ENCODE results near the gene RBM20. TPM values are rescaled to one million over a fixed set of nuclear protein-coding genes. Genes with fewer than 3 reads are reported as not detected.

The RBM20 gene
- total and polyA plus RNA-seq, 2 of the 4 experiments (the other 2 are of a cell fraction): under 0.01 to 0.15 TPM

GRCh38 chr10:110699859-110700468 is 55.8 kb downstream of the RBM20 start:
- intact Hi-C loops (cut with micrococcal nuclease) (no loop called here), dilution Hi-C loops (cut with HindIII; ENCODE audit: low sequenced_read_pairs, unreplicated experiment) (no loop called here)
- H3K79me1 ChIP-seq (ENCODE audit: low read depth in 1 of 2, low read length in 2 of 2): no peaks in the 10 kb centered on the region

More at GRCh38 chr10:110699859-110700468, 55.8 kb downstream of the RBM20 start:
- ATAC-seq (ENCODE audit: low read depth) (no peak), DNase-seq (no peak)
- no peak overlapping the region for H3K27ac ChIP-seq (ENCODE audit: insufficient read depth, low read length)
- no peaks in the 10 kb centered on the region; the same call in 1 of the 2 replicates for H3K4me1 ChIP-seq (ENCODE audit: control insufficient read depth, insufficient read depth, low read length)
- H2BK5ac ChIP-seq (ENCODE audit: low read depth, low read length, poor library complexity, severe bottlenecking): no peak overlapping the region
- WGBS, 2 experiments (ENCODE audit: extremely low coverage in 2 of 2, insufficient read length in 1 of 2): 100% methylated on average over 3 of the region's 10 CpGs; no CpG with 5 or more reads in 1 of the 2 experiments
- no peak overlapping the region for H3K9ac ChIP-seq (ENCODE audit: low read depth, low read length)
- no peak overlapping the region for H4K8ac ChIP-seq (ENCODE audit: low read depth in 2 of 2, low read length in 2 of 2)
- H2AK9ac ChIP-seq (replicated peaks; ENCODE audit: low read depth, low read length, poor library complexity): no peak overlapping the region
- H2BK120ac ChIP-seq (ENCODE audit: low read depth, low read length): no peak overlapping the region
- H3K9me3 ChIP-seq (ENCODE audit: control insufficient read depth, insufficient read depth, low read length): no peaks in the 10 kb centered on the region
- CTCF ChIA-PET: no interaction called here
- H3K14ac ChIP-seq (replicated peaks; ENCODE audit: low read depth, low read length): no peak overlapping the region
- H3K4me3 ChIP-seq (ENCODE audit: insufficient read depth, low read depth, low read length): no peak overlapping the region
- H3K4ac ChIP-seq (ENCODE audit: low read depth, low read length): no peak overlapping the region
- H3K23ac ChIP-seq (ENCODE audit: low read depth, low read length): no peak overlapping the region
- no peaks in the 10 kb centered on the region for H3K36me3 ChIP-seq (ENCODE audit: control insufficient read depth, insufficient read depth, low read length)
- no peaks in the 10 kb centered on the region for H4K20me1 ChIP-seq (ENCODE audit: insufficient read depth, low read length)
- no peak overlapping the region for H3K4me2 ChIP-seq (ENCODE audit: low read depth, low read length)
- no peak overlapping the region for H2BK20ac ChIP-seq (ENCODE audit: low read depth, low read length)
- POLR2A ChIA-PET (ENCODE audit: unreplicated experiment): no interaction called here
- no peak overlapping the region for H3K18ac ChIP-seq (ENCODE audit: low read depth, low read length)
- H2AFZ ChIP-seq (replicated peaks; ENCODE audit: low read length, poor library complexity): no peak overlapping the region
- H4K91ac ChIP-seq (ENCODE audit: insufficient read depth, low read depth, low read length): no peak overlapping the region
- in situ Hi-C loops (cut with MboI; ENCODE audit: low sequenced_read_pairs): no loop called here
- no peaks in the 10 kb centered on the region for H3K9me1 ChIP-seq (ENCODE audit: insufficient read depth, low read length)
- H4K5ac ChIP-seq (ENCODE audit: low read depth, low read length): no peak overlapping the region
- no TSS peak for BruUV-seq (replicated peaks)
- H3K27me3 ChIP-seq (ENCODE audit: control insufficient read depth, insufficient read depth, low read length): no peaks in the 10 kb centered on the region
- H2AK5ac ChIP-seq (ENCODE audit: low read depth, low read length): no peak overlapping the region
- no peak overlapping the region for H3K56ac ChIP-seq (ENCODE audit: extremely low read depth, insufficient read depth, low read length)
- no peak for TF ChIP-seq USF2 (IDR thresholded peaks at IDR 0.05; ENCODE audit: low read depth, low read length)
- H2BK15ac ChIP-seq (ENCODE audit: low read depth, low read length): no peak overlapping the region
